G401 (cell line): ENCODE measurements around the gene DGKD. TPM values are rescaled to one million over a fixed set of nuclear protein-coding genes. Genes with fewer than 3 reads are reported as not detected.

Experiments used
- DNase-seq: peaks from one replicate; pipeline ENCODE4 v3.0.0-alpha.2; 2015; ENCODE audit warnings: low spot score
- in situ Hi-C: cut with HindIII; loops from 2 replicates; pipeline ENCODE4 v1.10.0; 2016; ENCODE audit warnings: low sequenced_read_pairs, mixed read lengths
- total RNA-seq: library from RNA; depleted of rRNA; stranded (reverse); fragments of >200 nt; shearing (Covaris generic); gene quantifications from 2 replicates; pipeline ENCODE4 v1.2.3, GENCODE V29; 2014; rRNA removed

The DGKD gene
- total RNA-seq, 1 experiment from 2014 or later, result 20.4 TPM

DNA sequence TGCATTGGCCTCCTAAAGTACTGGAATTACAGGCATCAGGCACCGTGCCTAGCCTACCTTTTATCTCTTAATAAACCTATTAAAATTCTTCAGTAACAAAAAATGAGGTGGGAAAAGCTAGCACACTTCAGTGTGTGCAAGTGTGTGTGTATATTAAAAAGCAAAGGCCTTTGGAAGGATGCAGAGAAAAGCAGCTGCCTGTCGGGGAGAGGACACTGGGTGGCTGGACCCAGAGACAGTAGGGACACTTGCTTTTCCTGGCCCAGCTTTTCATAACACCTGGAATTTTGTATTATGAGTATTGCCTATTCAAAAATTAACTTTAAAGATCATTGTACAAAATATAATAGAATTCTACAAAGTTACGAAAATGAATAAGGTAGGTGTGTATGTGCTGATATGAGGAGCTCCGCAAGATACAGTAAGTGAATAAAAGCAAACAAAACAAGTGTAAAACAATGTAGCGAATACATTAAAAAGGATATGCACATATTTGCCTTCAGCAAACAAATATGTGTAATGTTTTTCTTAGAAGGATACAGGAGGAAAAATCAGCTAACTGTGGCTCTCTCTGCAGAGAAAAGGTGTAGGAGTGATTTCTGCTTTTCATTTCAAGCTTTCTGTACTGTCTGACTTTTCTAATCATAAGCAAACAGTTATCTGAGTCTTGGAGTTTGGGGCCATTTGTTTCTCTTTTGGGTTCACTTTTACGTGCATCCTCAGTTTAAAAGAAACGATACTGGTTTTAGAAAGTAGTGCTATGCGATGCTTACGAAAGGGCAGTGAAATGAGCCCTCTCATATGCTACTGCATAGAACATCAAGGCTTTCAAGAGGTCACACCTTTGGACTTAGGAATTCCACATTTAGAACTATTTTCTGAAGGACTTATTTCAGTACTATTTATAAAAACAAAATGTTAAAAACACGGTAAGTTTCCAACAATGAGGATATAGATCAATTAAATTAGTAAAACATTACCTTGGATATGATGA lies 141.5 kb downstream of the DGKD start:
- DNase-seq, result no peak
- in situ Hi-C loops, result no loop called here

GRCh38 chr2:233497692-233498091 lies 143.4 kb downstream of the DGKD start:
- in situ Hi-C loops, result no loop called here
- no peak for DNase-seq

- DNase-seq, result no peak
- in situ Hi-C loops, result no loop called here
These were observed 143.8 kb downstream of the DGKD start for GRCh38 chr2:233498126-233498525.

- in situ Hi-C loops, result no loop called here
- DNase-seq, result no peak
These were observed 145.6 kb downstream of the DGKD start for GRCh38 chr2:233499928-233500327.

- in situ Hi-C loops, result no loop called here
- no peak for DNase-seq
These were observed 147.1 kb downstream of the DGKD start for GRCh38 chr2:233501198-233502076.

DNA sequence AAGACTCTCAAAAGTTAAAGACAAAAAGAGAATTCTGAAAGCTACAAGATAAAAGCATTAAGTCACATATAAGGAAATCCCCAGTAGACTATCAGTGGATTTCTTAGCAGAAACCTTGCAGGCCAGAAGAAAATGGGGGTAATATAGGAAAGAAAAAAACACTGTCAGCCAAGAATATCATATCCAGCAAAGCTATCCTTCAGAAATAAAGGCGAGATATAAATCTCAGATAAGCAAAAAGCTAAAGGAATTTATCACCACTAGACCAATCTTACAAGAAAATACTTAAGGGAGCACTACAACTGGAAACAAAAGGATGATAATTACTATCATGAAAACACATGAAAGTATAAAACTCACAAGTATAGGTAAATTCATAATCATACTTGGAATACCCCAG lies 149.2 kb downstream of the DGKD start:
- in situ Hi-C loops, result no loop called here
- no peak for DNase-seq

DNA sequence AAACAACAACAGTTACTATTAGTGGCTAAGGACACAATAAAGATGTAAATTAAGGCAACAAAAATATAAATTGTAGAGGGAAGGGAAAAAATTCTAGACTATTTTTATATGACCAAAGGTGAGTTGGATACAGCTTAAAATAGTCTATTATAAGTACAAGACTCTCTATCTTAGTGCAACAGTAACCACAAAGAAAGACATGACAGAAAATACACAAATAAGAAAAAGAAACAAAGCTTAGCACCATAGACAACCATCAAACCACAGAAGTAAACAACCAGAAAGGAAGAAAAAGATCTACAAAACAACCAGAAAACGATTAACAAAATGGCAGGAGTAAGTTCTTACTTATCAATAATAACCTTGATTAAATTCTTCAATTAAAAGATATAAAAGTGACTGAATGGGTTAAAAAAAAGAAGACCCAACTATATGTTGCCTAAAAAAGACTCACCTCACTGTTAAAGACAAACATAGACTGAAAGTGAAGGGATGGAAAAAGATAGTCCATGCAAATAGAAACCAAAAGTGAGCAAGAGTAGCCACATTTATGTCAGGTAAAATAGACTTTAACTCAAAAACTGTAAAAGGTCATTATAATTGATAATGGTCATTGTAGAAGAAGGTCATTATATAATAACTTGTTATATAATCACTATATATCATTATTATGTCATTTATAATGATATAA lies 149.8 kb downstream of the DGKD start:
- DNase-seq, result no peak
- in situ Hi-C loops, result no loop called here

- in situ Hi-C loops, result no loop called here
These were observed 159.8 kb downstream of the DGKD start for GRCh38 chr2:233513953-233514655.

GRCh38 chr2:233519787-233520611 lies 165.7 kb downstream of the DGKD start:
- no peak for DNase-seq
- in situ Hi-C loops, result no loop called here

More at GRCh38 chr2:233513953-233514655, 159.8 kb downstream of the DGKD start:
- DNase-seq, result no peak

Other genes starting within 250 kb of the DGKD start
- gene ATG16L1, start 102.8 kb upstream of the DGKD start, total RNA-seq, result 30.8 and 38.8 TPM in 2 replicates
- 0.80 TPM in 1 of 2 replicates, not detected in the other for gene SAG, start 46.7 kb upstream of the DGKD start, total RNA-seq
- gene USP40, start 212.3 kb downstream of the DGKD start, total RNA-seq, result 21.7 and 23.8 TPM in 2 replicates